Body of pancreas (tissue), 4 donors: ENCODE measurements around the gene EXTL1. TPM values are rescaled to one million over a fixed set of nuclear protein-coding genes. Genes with fewer than 3 reads are reported as not detected.

Source experiments
- ATAC-seq: fragments of 150-250 bp; one replicate; pipeline ENCODE4 v1.9.1; 2016
- DNase-seq, 4 donors: peaks; one replicate each; pipeline ENCODE4 v3.0.0-alpha.2; 2019
- H3K27ac ChIP-seq, 4 donors: fragments of 200-600 bp; sonication (generic); 1 replicate in 3 of 4; 2 replicates in 1 of 4; pipeline versions ENCODE4 v1.5.1 to v1.6.1; 2016 to 2019; ENCODE audit warnings: mild to moderate bottlenecking in 1 of 4, mixed read lengths in 1 of 4, moderate library complexity in 1 of 4
- H3K27me3 ChIP-seq, 2 donors: fragments of 200-600 bp; sonication (generic); one replicate each; pipeline ENCODE4 v1.6.0; 2016; ENCODE audit warnings: mild to moderate bottlenecking in 1 of 2
- H3K36me3 ChIP-seq, 2 donors: fragments of 200-600 bp; sonication (generic); replicated peaks in 1 of 2; 2 replicates each; pipeline ENCODE4 v1.5.1; 2016; ENCODE audit warnings: low read depth in 2 of 2; ENCODE audit not compliant: insufficient read depth in 1 of 2
- H3K4me1 ChIP-seq: fragments of 200-600 bp; sonication (generic); one replicate; pipeline ENCODE4 v1.6.0; 2016
- H3K4me3 ChIP-seq, 2 donors: fragments of 200-600 bp; sonication (generic); 1 replicate in 1 of 2; 2 replicates in 1 of 2; pipeline ENCODE4 v1.5.1; 2016 to 2019
- H3K9me3 ChIP-seq, 3 donors: fragments of 200-600 bp; sonication (generic); 1 replicate in 2 of 3; 2 replicates in 1 of 3; pipeline ENCODE4 v1.5.1; 2016
- POLR2A ChIP-seq, 3 donors: fragments of 450-650 bp; IDR thresholded peaks; one replicate each; pipeline ENCODE4 v1.6.1; 2016; ENCODE audit warnings: antibody characterized with exemption in 3 of 3, mild to moderate bottlenecking in 2 of 3
- WGBS, 2 donors: methylation state at CpG; one replicate each; pipeline ENCODE4 v1.1.5; 2017; 5-methylcytosine and 5-hydroxymethylcytosine counted together
- intact Hi-C: fragments of 100-400 bp; cut with DNase I; formaldehyde crosslinking; loops from one replicate; pipeline ENCODE4 v1.15.1; 2023
- total RNA-seq, 2 donors: library from RNA; depleted of rRNA; stranded (reverse); fragments of >200 nt; gene quantifications; one replicate each; pipeline ENCODE4 v1.1.0, GENCODE V29; 2016
- TF ChIP-seq, protein P1 (sequence below), 7 experiments: fragments of 450-650 bp in 4 of 7; fragments of 200-600 bp in 3 of 7; sonication (generic) in 3 of 7; IDR thresholded peaks; one replicate each; pipeline ENCODE4 v1.5.1; 2016 to 2019; ENCODE audit warnings: antibody characterized with exemption in 7 of 7

EXTL1 gene
- total RNA-seq, 2 donors from 2014 or later = not detected

DNA sequence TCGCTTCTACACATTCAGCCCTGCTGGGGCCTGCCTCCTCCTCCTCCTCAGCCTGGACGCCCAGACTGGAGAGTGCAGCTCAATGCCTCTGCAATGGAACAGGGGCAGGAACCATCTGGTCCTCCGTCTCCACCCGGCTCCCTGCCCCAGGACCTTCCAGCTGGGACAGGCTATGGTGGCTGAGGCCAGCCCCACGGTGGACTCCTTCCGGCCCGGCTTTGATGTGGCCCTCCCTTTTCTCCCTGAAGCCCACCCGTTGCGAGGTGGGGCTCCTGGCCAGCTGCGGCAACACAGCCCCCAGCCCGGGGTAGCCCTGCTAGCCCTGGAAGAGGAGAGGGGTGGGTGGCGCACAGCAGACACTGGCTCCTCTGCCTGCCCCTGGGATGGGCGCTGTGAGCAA lies 1.4 kb downstream of the EXTL1 start:
- Histone ChIP-seq H3K27ac (no peak overlapping the region), H3K4me1 (peaks cover 6% of the 10 kb centered on the region), H3K36me3 (no peaks in the 10 kb centered on the region), H3K27me3 (no peaks in the 10 kb centered on the region), H3K9me3 (no peaks in the 10 kb centered on the region), H3K4me3 (no peak overlapping the region)
- 84 to 90% methylated on average over 13 of the region's 13 CpGs for WGBS, 2 donors
- no peak for TF ChIP-seq POLR2A (IDR thresholded peaks at IDR 0.05)
- TF ChIP-seq, protein P1, sequence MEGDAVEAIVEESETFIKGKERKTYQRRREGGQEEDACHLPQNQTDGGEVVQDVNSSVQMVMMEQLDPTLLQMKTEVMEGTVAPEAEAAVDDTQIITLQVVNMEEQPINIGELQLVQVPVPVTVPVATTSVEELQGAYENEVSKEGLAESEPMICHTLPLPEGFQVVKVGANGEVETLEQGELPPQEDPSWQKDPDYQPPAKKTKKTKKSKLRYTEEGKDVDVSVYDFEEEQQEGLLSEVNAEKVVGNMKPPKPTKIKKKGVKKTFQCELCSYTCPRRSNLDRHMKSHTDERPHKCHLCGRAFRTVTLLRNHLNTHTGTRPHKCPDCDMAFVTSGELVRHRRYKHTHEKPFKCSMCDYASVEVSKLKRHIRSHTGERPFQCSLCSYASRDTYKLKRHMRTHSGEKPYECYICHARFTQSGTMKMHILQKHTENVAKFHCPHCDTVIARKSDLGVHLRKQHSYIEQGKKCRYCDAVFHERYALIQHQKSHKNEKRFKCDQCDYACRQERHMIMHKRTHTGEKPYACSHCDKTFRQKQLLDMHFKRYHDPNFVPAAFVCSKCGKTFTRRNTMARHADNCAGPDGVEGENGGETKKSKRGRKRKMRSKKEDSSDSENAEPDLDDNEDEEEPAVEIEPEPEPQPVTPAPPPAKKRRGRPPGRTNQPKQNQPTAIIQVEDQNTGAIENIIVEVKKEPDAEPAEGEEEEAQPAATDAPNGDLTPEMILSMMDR (IDR thresholded peaks at IDR 0.05) = no peak
- ATAC-seq (no peak), DNase-seq (no peak)
- intact Hi-C loops = no loop called here

DNA sequence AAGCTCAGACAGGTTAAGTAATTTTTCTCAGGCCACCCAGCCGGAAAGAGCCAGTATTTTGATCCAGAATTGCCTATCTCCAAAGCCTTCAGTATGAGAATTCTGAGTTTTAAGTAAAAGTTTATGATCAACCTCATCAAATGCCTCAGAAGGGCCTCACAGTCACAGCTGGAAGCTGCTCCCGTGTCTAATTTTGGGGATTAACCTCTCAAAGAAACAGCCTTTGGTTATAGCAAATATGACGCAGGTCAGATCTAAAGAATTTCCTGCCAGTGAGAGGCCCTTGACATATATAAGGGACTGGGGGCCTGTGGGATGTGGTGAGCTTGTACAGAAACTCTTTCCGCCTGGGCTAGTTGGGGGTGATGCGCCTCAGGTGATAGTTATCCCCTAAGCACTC lies 2.3 kb downstream of the EXTL1 start:
- Histone ChIP-seq H3K36me3 (no peaks in the 10 kb centered on the region), H3K9me3 (no peaks in the 10 kb centered on the region), H3K27me3 (no peaks in the 10 kb centered on the region), H3K4me1 (peaks cover 6% of the 10 kb centered on the region), H3K27ac (no peak overlapping the region), H3K4me3 (no peak overlapping the region)
- no peak for TF ChIP-seq POLR2A (IDR thresholded peaks at IDR 0.05)
- TF ChIP-seq, protein P1 (IDR thresholded peaks at IDR 0.05) = no peak
- DNase-seq (no peak), ATAC-seq (no peak)
- intact Hi-C loops = no loop called here
- 86 to 91% methylated on average over 5 of the region's 5 CpGs for WGBS, 2 donors

DNA sequence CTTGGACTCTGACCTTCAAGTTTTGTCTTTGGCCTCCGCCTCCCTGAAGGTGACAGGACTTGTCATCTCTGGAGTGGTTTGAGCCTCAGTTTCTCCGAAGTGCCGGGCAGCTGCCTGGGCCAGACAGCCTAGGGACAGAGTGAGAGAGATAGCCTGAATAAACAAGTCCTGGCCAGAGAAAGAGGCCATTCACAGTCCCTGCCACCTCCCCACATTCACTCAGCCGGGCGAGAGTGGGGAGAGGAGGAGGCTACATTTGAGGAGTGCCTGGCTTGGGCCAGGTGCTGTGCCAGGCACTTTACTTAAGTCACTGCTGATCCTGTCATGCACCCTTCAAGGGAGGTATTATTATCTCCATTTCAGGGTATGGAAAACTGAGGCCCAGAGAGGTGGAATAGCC lies 3.5 kb downstream of the EXTL1 start:
- WGBS, 2 donors = 22 to 29% methylated on average over 5 of the region's 5 CpGs
- DNase-seq (no peak), ATAC-seq (no peak)
- Histone ChIP-seq H3K36me3 (no peaks in the 10 kb centered on the region), H3K27me3 (no peaks in the 10 kb centered on the region), H3K4me1 (peaks cover 6% of the 10 kb centered on the region), H3K4me3 (no peak overlapping the region), H3K27ac (no peak overlapping the region), H3K9me3 (no peaks in the 10 kb centered on the region)
- intact Hi-C loops = no loop called here
- TF ChIP-seq, protein P1 (IDR thresholded peaks at IDR 0.05) = no peak
- TF ChIP-seq POLR2A (IDR thresholded peaks at IDR 0.05) = no peak

DNA sequence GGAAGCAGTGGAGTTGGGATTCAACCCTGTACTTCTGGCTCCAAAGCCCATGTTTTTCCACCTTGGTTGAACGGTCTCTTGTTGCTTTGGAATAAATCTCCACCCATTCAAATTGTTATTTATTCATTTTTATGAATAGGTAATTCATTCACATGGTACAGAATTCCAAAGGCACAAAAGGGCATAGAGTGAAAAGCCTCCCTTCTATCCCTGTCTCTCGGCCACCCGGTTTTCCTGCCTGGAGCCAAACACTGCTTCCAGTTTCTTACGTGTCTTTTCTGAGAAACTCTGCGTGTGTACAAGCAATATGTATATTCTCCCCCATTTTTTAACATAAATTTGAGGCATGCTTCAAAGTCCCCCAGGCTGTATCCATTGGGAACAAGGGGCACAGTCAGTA lies 3.9 kb downstream of the EXTL1 start:
- Histone ChIP-seq H3K4me1 (peaks cover 6% of the 10 kb centered on the region), H3K27me3 (no peaks in the 10 kb centered on the region), H3K4me3 (no peak overlapping the region), H3K36me3 (no peaks in the 10 kb centered on the region), H3K27ac (no peak overlapping the region), H3K9me3 (no peaks in the 10 kb centered on the region)
- DNase-seq (no peak), ATAC-seq (no peak)
- intact Hi-C loops = no loop called here
- no peak for TF ChIP-seq POLR2A (IDR thresholded peaks at IDR 0.05)
- TF ChIP-seq, protein P1 (IDR thresholded peaks at IDR 0.05) = no peak
- 62 to 64% methylated on average over 5 of the region's 5 CpGs for WGBS, 2 donors

DNA sequence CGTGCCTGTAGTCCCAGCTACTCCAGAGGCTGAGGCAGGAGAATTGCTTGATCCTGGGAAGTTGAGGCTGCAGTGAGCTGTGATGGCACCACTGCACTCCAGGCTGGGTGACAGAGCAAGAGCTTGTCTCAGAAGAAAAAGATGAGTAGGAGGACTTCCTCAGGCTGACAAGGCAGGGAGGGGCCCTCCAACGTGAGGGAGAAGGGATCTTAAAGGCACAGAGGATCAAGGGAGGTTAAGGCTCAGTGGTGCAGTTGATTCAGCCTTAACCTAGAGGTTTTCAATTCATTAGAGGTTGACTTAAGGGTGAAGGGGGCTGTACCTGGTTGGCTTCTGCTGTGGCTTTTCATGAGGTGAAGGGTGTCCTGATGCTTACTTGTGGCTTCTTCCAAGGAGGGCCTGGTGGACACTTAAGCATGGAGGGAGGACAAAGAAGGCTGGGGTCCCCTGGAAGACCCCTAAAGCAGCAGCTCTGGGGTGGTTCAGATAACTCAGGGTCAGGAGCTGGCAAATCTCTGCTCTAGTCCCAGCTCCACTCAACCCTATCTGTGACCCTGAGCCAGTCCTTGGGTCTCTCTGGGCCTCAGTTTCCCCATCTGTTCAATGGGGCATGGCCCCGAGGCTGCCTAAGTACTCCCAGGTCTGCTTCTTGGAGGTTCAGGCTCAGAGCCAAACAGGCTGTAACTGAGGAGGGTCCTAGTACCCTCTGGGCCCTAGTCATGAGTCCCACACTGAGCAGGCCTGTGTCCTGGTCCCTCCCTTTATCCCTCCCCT lies 6.3 kb downstream of the EXTL1 start:
- Histone ChIP-seq H3K4me1 (peaks cover 6% of the 10 kb centered on the region), H3K9me3 (no peaks in the 10 kb centered on the region), H3K27ac (no peak overlapping the region), H3K36me3 (no peaks in the 10 kb centered on the region), H3K27me3 (no peaks in the 10 kb centered on the region), H3K4me3 (no peak overlapping the region)
- intact Hi-C loops = no loop called here
- no peak for DNase-seq
- TF ChIP-seq, protein P1 (IDR thresholded peaks at IDR 0.05) = no peak
- no peak for TF ChIP-seq POLR2A (IDR thresholded peaks at IDR 0.05)
- ATAC-seq = no peak
- 21 to 42% methylated on average over 2 to 3 of the region's 3 CpGs for WGBS, 2 donors
